Hypothalamus (tissue), 51 donors: Measurements from ENCODE around the gene C12orf42.

Experiments
- DNase-seq, 51 donors: peaks; one replicate each; lab custom pipeline; 2025; lab: John Stamatoyannopoulos, UW

The C12orf42 gene

DNA sequence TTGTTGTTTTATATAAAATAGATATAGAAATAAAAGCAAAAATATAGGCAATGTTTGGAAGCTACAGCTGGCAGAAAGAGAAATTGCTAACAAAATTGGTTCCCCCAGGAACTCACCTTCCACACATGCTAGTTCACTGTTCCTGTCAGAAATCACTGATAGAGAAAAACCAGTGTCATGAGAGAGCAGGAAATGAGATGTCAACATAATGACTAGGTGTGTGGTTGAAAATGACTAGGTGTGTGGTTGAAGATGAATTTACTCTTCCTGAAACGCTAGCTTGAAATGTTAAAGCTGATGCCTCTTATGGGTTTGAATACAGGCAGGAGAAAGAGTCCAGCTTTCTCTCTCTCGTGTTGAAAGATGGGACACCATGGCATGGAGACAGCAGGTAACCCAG lies 216.3 kb downstream of the C12orf42 start:
- DNase-seq: no peak

- DNase-seq: no peak
Measured at GRCh38 chr12:103278329-103278728, 217.4 kb downstream of the C12orf42 start.

DNA sequence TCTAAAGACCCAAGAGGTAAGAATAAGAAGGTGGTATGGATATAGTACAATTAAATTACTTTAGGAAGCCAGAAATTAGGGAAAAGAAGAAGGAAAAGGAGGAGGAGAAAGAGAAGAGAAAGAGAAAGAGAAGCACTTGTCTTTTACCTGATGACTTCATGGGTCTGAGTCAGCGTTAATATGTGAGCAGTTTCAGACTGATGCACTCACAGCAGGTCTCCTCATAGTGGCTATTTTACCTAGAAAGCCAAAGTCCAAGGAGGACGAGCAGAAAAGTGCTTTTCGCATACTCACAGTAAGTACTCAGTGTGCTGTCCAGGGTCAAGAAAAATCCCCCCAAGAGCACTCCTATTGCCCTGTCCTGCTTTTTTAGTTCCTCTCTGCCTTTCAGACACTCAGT lies 222.1 kb downstream of the C12orf42 start:
- no peak for DNase-seq

DNA sequence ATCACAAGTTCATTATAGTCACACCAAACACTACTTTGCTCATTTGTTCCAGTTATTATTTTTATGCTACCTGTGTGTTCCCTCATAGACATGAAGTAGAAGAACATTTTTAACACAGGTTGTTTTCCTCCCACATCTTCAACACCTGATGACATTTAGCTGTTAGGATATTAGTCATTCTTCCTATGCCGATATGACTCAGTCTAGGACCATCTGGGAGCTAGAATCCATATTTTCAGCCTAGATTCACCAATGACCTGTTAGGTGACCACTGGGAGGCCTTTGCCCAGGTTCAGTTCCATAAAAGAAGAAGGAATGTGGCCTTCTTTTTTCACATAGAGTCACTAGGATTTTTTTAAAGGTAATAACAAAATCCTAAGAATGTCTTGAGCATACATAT lies 222.8 kb downstream of the C12orf42 start:
- no peak for DNase-seq

DNA sequence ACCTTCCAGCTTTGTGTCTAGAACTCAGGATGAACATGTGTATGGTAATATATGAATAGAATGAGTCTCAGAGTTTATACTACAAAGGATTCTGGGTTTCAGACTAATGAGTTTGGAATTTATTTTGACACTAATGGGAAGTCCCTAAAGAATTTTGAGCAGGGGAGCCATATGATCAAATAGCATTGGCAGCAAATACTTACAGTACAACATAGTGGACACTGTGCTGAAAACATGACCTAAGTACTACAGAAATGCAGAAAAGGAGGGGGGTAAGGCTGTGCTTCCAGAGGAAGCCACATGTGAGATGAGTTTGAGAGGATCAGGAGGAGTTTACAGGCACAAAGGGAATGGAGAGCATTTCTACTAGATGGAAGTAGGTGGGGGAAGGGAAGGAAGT lies 225.8 kb downstream of the C12orf42 start:
- DNase-seq: no peak

- DNase-seq: no peak
Measured at GRCh38 chr12:103268831-103269514, 226.8 kb downstream of the C12orf42 start.

- no peak for DNase-seq
Measured at GRCh38 chr12:103257763-103258162, 238.0 kb downstream of the C12orf42 start.
